OCI-LY1 (cell line): Measurements from ENCODE around the gene SPARC.

Source experiments
- CTCF ChIP-seq: fragments of 200-600 bp; sonication (generic), shearing (Covaris generic); IDR thresholded peaks from 2 replicates; pipeline ENCODE4 v1.5.1; 2017; ENCODE audit warnings: mild to moderate bottlenecking, antibody characterized with exemption, low read length, moderate library complexity, mixed read lengths
- EZH2 ChIP-seq: fragments of 200-600 bp; sonication (generic), shearing (Covaris generic); IDR thresholded peaks from 2 replicates; pipeline ENCODE4 v1.8.0; 2017; ENCODE audit warnings: borderline replicate concordance, mixed run types, mild to moderate bottlenecking, antibody characterized with exemption, low read length, moderate library complexity, mixed read lengths

GRCh38 chr5:151700296-151700695 is 13.6 kb upstream of the SPARC start:
- no peak for TF ChIP-seq EZH2
- TF ChIP-seq CTCF: no peak
